ENCODE data around the gene CMTM4.
"Not testable (repeated sequence)": the region's sequence is repeated elsewhere in the genome, so short reads cannot be mapped to it uniquely, and the experiment has no call there.

Gene CMTM4

DNA sequence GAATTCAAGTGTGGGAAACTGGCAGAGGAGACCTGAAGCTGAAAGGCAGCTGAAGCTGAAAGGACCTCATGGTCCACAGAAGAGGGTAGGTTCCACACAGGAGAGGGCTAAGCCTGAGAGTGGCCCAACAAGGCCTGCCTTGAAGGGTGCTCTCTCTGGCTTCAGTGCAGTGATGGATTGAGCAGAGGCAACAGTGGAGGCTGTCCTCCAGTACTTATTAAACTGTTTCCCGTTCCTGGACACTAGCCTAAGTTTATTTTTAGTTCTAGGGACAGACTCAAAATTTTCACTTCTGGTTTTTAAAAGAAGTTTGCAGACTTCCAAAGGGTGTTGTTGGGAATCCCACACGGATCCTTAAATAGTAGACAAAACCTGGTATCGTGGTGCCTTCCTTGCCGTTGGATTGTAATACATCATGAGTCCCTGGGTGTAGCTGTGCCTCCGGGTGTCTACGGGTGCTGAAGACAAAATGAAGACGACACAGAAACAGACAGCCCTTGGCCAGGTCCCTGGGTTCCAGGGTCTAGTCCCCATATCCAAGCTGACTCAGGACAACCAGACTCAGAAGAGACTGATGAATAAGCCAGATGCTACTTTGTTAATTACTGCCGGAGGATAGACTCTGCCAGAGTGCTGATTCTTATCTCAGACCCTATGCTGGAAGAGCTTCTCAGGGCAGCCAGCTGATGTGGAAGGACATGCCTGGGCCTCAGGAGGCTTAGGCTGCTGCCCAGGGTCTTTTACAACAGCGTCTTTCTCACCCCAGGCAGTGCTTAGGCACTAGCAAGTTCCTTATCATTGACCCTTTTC lies 7.1 kb upstream of the CMTM4 start:
- DNase-seq: no peak

DNA sequence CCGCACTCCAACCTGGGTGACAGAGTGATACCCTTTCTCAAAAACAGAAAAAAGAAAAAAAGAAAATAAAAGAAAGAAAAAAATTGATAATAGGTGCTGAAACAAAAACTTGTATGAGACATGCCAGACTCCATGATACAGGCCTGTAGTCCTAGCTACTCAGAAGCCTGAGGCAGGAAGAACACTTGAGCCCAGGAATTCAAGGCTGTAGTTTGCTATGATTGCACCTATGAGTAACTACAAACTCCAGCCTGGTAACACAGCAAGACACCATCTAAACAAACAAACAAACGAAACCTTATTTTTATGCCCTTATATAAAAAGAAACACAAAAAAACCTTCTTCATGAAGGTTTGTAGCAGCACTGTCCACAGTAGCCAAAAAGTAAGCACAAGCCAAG lies 5.0 kb upstream of the CMTM4 start:
- DNase-seq: no peak

DNA sequence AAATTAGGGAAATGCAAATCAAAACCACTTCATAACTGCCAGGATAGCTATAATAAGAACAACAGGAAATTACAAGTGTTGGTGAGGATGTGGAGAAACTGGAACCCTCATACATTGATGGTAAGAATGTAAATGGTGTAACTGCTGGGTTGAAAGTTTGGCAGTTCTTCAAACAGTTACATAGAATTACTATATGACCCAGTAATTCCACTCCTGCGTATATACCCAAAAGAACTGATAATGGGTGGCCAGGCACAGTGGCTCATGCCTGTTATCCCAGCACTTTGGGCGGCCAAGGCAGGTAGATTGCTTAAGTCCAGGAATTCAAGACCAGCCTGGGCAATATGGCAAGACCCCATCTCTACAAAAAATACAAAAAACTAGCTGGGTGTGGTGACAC lies 4.5 kb upstream of the CMTM4 start:
- DNase-seq: peak in 1 of 2 experiments; percentile 21

DNA sequence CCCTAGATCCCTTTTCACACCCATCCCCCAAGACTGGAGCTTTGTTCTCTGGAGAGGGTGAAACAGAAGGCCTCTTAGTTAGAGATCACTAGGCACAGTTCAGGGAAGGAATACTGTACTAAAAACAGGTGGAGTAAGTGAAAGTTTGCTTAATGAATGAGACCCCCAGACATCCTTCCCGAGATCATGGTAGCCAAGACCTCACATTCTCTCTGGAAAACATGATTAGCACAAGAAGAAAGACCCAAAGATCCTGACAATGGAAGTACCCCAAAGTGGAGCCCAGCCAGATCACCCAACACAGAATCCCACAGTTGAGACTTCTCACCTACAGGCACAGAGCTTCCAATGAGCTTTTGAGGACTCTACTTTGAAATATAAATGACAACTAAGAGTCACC lies 3.4 kb upstream of the CMTM4 start:
- no peak for DNase-seq

DNA sequence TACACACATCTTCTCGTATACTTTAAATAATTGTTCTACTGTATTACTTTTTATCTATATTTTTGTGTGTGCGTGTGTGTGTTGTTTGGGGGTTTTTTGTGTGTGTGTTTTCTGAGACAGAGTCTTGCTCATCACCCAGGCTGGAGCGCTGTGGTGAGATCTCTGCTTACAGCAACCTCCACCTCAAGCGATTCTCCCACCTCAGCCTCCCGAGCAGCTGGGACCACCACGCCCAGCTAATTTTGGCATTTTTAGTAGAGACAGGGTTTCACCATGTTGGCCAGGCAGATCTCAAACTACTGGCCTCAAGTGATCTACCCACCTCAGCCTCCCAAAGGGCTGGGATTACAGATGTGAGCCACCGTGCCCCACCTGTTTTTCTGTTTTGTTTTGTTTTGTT lies 1.5 kb upstream of the CMTM4 start:
- DNase-seq: no peak

DNA sequence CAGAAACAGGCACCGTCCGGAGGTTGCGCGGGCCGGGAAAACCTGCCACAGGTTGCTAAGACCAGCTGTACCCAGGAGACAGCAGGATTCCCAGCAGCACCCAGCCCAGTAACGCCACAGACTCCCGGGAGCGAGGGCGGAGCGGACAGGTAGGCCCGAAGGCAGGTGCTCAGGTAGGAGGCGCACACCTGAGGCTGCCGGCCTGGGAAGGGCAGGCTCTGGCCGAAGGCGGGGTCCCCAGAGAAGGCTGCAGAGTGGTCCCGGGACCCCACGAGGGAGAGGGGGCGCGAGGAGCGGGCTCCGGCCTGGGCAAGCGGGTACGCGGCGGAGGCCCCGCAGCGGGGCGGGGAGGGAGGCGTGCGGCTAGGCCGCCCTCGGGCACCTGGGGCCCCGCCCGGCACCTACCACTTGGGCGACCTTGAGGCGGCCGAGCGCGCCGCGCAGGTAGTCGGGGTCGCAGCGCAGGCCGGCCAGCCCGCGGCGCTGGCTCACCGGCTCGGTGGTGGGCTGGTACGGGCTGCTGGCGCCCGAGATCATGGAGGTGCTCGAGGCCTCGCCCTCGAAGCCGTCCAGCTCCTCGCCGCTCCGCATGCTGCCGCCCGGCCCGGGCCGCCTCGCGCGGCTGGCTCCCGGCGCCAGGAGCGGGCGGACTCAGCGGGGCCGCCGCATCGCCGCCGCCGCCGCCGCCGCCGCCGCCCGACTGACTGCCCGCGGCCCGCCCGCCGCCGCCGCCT lies 441 bp downstream of the CMTM4 start:
- DNase-seq: no peak

DNA sequence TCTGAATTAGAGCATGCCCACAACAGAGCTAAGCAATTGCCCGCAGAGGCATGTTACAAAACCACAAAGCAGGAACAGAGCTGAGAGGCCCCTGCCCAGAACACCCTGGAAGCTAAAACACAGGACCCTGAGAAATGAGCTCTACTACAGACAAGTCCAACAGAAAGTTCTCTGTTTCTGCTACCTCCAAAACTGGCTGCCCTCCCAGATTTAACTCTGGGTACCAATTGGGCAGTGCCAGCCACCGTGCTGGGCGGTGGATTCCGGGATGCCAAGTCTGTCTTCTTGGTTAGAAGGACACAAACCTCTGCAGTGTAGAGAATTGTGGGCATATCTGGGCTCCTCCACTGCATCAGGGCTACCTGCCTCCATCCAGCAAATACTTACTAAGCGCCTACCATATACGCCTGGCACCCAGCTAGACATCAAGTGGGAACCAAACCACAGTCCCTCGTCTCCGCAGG lies 1.0 kb downstream of the CMTM4 start:
- no peak for DNase-seq

DNA sequence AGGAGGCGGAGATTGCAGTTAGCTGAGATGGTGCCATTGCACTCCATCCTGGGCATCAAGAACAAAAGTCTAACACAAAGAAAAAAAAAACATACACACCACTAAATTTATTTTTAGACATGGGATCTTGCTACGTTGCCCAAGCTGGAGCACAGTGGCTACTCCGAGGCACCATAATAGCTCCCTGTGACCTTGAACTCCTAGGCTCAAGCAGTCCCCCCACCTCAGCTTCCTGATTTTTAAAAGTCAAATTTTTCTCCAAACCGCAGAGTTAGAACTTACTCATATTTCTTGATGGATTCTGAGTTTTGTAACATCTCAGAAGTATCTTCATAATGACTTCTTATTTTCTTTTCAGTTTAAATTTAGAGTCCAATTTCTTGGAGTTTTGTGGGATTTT lies 3.4 kb downstream of the CMTM4 start:
- DNase-seq: no peak

DNA sequence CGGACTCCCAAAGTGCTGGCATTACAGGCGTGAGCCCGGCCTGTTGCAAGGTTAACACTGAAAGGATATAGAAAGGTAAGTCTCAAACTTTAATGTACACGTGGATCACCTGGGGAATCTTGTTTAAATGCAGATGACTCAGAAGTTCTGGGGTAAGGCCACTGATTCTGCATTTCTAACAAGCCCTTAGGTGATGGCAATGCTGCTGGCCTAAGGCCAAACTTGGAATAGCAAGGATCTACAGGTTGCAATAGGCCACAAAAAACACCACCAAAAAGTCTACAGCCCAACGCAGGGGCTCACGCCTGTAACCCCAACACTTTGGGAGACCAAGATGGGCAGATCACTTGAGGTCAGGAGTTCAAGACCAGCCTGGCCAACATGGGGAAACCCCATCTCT lies 4.2 kb downstream of the CMTM4 start:
- DNase-seq: no peak

DNA sequence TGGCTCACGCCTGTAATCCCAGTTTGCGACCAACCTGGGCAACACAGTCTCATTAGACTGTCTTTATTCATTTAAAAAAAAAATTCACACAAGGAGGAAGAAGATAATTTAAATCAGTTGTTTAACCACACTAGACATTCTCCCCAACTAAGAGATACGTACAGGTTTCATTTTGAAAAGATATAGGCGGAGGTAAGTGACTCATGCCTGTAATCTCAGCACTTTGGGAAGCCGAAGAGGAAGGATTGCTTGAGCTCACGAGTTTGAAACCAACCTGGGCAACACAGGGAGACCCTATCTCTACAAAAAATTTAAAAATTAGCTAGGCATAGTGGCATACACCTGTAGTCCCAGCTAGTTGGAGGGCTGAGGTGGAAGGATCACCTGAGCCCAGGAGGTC lies 5.3 kb downstream of the CMTM4 start:
- DNase-seq: no peak

DNA sequence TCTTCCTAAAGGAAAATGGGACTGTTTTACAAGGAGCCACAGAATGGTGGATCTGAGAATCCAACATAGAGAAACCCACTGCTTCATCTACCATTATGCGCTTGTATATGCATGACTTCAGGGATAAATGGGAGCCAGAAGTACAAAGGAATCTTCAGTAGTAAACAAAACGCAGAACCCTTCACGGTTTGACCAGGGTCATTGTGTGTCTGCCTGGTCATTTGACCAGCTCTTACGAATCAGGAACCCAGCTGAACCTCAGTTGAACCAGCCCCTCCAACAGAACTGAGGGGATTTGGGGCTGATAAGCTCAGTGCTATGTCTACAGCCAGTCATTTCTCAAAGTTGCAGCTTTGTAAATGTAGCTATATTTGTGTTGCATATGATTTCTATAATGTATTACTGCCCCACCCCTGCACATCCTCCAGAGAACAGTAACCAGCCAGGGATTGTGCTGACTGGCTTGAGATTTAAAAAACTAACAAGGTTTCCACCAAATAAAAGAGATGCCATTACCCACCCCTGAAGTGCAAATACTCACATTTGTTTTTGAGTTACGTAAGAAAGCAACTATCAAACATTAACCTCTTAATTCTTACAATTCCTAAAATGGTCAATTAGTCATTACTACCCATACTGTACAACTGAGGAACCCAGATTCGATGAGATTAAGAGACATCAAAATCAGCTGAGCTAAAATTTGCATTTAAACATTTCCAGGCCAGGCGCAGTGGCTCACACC lies 6.3 kb downstream of the CMTM4 start:
- DNase-seq: no peak

DNA sequence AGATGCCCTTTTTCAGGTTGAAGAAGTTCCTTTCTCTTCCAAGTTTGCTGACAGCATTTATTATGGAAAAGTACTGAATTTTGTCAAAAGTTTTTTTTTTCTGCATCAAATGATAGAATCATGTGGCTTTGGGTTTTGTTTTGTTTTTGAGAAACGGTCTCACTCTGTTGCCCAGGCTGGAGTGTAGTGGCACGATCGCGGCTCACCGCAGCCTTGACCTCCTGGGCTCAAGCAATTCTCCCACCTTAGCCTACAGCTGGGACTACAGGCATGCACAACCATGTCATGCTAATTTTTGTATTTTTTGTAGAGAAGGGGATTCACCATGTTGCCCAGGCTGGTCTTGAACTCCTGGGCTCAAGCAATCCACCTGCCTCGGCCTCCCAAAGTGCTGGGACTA lies 7.3 kb downstream of the CMTM4 start:
- DNase-seq: no peak

DNA sequence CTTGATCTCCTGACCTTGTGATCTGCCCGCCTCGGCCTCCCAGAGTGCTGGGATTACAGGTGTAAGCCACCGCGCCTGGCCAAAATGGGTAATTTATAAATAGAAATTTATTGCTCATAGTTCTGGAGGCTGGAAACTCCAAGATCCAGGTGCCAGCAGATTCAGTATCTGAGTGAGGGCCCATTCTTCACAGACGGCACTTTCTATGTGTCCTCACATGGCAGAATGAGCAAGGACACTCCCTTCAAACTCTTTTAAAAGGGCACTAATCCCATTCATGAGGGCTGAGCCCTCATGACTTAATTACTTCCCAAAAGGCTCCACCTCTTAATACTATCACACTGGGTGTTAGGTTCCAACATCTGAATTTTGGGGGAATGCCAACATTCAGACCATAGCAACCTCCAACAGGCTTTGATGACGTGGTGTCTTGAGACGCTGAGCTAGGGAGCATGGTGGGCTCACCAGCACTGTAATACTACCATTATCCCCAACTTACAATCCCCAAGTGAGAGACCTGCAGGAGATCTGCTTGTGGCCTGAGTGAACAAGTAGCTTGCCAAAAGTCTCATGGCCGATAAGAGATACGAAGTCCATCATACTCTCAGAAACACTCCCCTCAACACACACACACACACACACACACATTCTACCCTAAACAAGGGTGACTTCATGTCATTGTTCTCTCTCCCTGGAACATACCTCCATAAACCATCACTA lies 8.5 kb downstream of the CMTM4 start:
- DNase-seq: no peak

DNA sequence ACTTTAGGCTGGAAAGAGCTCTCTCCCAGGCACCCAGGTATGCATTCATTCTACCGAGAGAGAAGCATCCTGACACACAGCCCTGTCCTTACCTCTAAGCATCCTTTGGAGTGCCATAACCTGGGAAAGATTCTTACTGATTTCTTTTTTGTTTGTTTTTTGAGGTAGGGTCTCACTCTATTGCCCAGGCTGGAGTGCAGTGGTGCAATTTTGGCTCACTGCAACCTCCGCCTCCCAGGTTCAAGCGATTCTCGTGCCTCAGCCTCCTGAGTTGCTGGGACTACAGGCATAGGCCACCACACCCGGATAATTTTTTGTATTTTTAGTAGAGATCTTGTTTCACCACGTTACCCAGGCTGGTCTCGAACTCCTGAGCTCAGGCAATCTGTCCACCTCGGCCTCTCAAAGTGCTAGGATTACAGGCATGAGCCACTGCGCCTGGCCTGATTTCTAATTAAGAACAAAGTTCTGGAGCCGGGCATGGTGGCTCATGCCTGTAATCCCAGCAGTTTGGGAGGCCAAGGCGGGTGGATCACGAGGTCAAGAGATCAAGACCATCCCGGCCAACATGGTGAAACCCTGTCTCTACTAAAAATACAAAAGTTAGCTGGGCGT lies 10.9 kb downstream of the CMTM4 start:
- DNase-seq: not testable (repeated sequence)

DNA sequence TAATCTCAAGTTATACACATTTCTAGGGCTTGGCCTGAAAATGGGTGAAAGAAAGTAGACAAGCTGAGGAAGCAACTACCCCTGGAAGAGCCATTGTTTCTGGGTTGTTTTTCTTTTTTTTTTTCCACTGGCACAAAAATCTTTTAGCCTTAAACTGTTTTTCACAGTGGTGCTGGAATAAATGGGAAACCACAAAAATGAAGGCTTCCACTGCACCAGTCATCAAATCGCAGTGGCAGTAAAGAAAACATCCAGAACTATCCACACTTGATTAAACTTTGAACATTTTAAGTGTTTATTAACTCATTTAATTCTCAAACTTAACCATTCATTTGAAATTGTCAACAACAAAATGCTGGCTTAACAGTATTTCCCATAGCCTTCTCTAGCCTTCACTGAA lies 14.3 kb downstream of the CMTM4 start:
- DNase-seq: no peak

DNA sequence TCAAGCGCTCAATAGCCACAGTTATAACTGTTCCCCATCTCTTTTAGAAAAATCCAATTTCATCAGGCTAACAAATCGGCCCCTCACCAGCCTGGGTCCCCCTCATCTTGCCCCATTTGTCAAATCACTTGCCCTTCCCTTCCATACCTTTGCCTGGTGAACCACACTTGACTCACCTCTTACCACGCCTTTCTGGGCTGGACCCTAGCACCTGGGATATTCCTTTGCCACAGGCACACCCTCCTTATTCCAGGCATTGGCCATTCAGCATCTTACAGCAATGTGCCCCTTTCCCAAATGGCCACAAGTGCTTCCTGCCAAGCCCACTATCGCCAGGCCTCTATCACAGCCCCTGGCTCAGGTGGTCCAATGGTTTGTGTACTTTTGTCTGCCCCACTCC lies 14.9 kb downstream of the CMTM4 start:
- DNase-seq: no peak

DNA sequence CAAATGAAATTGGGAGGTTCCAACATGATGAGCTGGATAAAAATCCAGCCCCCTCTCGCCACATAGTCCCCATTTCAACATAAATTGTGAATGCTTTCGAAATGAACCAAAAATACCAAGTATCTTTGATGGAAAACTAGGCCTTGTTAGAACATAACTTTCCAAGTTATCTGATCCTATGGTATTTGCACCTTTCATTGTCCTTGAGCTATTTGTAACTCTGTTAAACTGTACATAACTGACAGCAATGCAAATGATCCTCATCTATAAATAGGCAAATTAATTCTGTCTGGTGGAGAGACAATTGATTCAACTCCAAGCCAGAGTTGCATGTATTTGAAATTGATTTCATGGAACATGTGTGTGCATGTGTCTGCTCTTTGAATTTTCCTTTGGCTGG lies 18.2 kb downstream of the CMTM4 start:
- no peak for DNase-seq

DNA sequence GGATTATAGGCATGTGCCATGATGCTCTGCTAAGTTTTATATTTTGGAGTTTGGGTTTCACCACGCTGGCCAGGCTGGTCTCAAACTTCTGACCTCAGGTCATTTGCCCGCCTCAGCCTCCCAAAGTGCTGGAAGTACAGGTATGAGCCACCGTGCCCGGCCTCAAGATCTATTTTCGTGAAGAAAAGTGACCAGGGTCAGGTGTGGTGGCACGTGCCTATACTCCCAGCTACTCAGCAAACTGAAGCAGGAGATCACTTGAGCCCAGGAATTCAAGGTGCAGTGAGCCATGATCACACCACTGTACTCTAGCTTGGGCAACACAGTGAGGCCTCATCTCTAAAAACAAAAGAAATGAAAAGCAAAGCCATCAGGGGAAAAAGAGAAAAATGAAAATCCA lies 18.7 kb downstream of the CMTM4 start:
- no peak for DNase-seq

DNA sequence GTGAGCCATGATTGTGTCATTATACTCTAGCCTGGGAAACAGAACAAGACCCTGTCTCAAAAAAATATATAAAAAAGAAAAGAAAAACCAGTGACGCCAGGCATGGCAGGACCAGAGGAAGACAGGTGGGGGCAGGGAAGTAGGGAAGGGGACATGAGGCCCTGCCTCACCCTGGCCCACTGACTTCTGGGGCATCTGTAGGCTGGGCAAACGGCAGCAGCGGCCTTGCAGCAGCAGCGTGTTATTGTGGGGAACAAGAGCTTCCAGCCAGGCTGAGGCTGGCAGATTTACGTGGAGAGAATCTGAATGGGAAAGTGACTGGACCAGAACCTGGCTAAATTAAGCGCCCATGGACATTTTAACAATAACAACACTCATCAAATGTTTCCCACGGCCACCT lies 19.4 kb downstream of the CMTM4 start:
- no peak for DNase-seq

DNA sequence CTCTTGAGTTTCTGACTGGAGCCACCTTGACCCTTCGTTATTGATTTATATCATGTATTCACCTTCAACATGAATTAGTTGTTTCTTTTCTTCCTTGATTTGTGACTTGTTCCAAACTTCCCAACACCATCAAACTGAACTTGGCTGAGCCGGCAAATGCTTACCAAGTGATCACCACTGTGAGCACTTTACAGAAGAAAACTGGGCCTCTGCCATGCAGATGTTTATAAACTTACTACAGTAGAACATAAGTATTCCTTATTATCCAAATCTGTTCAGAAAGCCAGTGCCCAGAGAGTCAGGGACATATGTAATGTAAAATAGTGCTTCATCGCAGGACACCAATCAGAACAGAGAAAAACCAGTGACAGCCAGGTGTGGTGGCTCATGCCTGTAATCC lies 19.9 kb downstream of the CMTM4 start:
- no peak for DNase-seq

DNA sequence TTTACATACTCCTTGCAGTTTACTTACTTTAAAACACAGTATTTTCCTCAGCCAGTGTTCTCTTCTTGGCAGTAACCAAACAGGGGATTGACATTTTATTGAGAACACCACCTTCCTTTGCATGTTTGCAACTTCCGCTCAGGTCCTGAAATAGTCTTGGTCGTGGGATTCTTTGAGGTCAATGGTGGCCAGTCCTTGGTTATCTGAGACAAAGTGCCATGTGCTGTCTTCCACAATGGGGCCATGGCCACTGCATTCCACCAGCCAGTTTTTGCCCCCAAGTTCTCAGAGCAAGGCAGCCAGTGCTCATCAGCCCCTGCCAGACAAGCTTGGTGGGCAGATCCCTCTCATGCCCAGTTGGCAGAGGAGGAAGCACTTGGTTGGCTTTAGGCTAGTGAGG lies 22.9 kb downstream of the CMTM4 start:
- DNase-seq: no peak

DNA sequence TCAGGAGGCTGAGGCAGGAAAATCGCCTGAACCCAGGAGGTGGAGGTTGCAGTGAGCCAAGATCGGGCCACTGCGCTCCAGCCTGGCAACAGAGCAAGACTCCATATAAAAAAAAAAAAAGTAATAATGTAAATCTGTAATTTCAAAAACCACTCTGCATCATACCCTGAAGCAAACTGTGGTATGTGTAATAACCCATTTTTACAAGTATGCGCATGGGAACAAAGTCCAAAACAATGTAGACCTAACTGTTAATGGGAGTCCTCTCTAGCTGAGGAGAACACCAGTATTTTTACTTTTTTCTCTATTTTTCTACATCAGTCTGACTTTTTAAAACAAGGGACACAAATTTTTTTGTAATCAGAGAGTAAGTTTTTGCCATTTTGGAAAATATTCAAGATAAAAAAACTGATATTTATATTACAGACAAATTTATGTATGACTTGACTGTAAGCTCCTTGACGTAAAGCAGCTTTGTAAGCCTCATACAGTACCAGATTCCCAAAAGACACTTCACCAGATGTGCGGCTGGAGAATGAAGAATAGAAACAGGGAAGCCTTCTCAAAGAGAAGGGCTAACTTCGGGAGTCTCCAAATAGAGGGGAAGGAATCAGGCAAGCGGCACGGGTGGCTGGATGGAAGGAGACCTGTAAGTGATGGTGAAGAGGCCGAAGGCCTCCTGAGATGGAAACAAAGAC lies 25.7 kb downstream of the CMTM4 start:
- DNase-seq: no peak

Measured in Kasumi-1 (cell line).